GM12865 (cell line): Measurements from ENCODE around the gene POTEE.
A peak's percentile ranks its signal among the peaks of the same experiment; 100 is the strongest.
"Not testable (repeated sequence)": the region's sequence is repeated elsewhere in the genome, so short reads cannot be mapped to it uniquely, and the experiment has no call there.

ENCODE experiments used
- DNase-seq: peaks from one replicate; pipeline ENCODE4 v3.0.0; 2010; ENCODE audit warnings: low read depth
- H3K4me3 ChIP-seq: 2 replicates; pipeline ENCODE4 v1.5.1; 2011; ENCODE audit warnings: mild to moderate bottlenecking, low read depth, low read length, control low read depth
- CTCF ChIP-seq: IDR thresholded peaks from 2 replicates; pipeline ENCODE4 v1.5.1; 2011; ENCODE audit warnings: low read length, control low read depth, low read depth, inconsistent platforms; ENCODE audit not compliant: insufficient read depth; ENCODE audit errors: missing control alignments

POTEE gene

GRCh38 chr2:131209030-131209772 is at the start of gene POTEE:
Gene POTEE, plus strand, starts transcription at chr2:131209536. Its CDS starts 8,867 bp downstream, at chr2:131218403.
- H3K4me3 ChIP-seq, DNase-seq: not testable (repeated sequence)

GRCh38 chr2:131165562-131165961 is 43.8 kb upstream of the POTEE start:
- DNase-seq, H3K4me3 ChIP-seq: not testable (repeated sequence)

GRCh38 chr2:131168538-131168937 is 40.8 kb upstream of the POTEE start:
- DNase-seq, result no peak
- H3K4me3 ChIP-seq, result no peak overlapping the region
- TF ChIP-seq CTCF, result no peak

GRCh38 chr2:131178050-131178449 is 31.3 kb upstream of the POTEE start:
- not testable (repeated sequence) for DNase-seq

GRCh38 chr2:131178721-131179418 is 30.5 kb upstream of the POTEE start:
- not testable (repeated sequence) for H3K4me3 ChIP-seq, DNase-seq

More at GRCh38 chr2:131178050-131178449, 31.3 kb upstream of the POTEE start:
- H3K4me3 ChIP-seq, result not testable (repeated sequence)

- DNase-seq, H3K4me3 ChIP-seq: not testable (repeated sequence)
Observed at GRCh38 chr2:131181451-131181850, 27.9 kb upstream of the POTEE start.

- H3K4me3 ChIP-seq, DNase-seq: not testable (repeated sequence)
Observed at GRCh38 chr2:131193421-131193820, 15.9 kb upstream of the POTEE start.

- not testable (repeated sequence) for H3K4me3 ChIP-seq, DNase-seq
Observed at GRCh38 chr2:131196186-131196585, 13.2 kb upstream of the POTEE start.

- no peak overlapping the region for H3K4me3 ChIP-seq
- no peak for DNase-seq
- TF ChIP-seq CTCF, result no peak
Observed at GRCh38 chr2:131201098-131201497, 8.2 kb upstream of the POTEE start.

GRCh38 chr2:131207839-131208238 is 1.5 kb upstream of the POTEE start:
- DNase-seq, result not testable (repeated sequence)

GRCh38 chr2:131209773-131210104 is 403 bp downstream of the POTEE start:
- H3K4me3 ChIP-seq, DNase-seq: not testable (repeated sequence)

More at GRCh38 chr2:131207839-131208238, 1.5 kb upstream of the POTEE start:
- H3K4me3 ChIP-seq, result not testable (repeated sequence)

GRCh38 chr2:131210434-131211211 is 1.3 kb downstream of the POTEE start:
- H3K4me3 ChIP-seq, DNase-seq: not testable (repeated sequence)

GRCh38 chr2:131217238-131217986 is 8.1 kb downstream of the POTEE start:
- not testable (repeated sequence) for DNase-seq, H3K4me3 ChIP-seq

- peak; percentile 15 for DNase-seq
- H3K4me3 ChIP-seq, result not testable (repeated sequence)
Observed at GRCh38 chr2:131235543-131236449, 26.5 kb downstream of the POTEE start.
